ENCODE results near the gene SLC12A3.

The SLC12A3 gene

GRCh38 chr16:56860226-56861020, 4.6 kb upstream of the SLC12A3 start:
- no peak for TF ChIP-seq CTCF (IDR thresholded peaks at IDR 0.05; ENCODE audit: low read depth, low read length, missing control alignments)
- DNase-seq (ENCODE audit: low read depth), result peak; percentile 61
- H3K4me3 ChIP-seq (ENCODE audit: low read depth, low read length), result no peak overlapping the region

GRCh38 chr16:56861092-56861610, 3.9 kb upstream of the SLC12A3 start:
- no peak for TF ChIP-seq CTCF (IDR thresholded peaks at IDR 0.05; ENCODE audit: low read depth, low read length, missing control alignments)
- H3K4me3 ChIP-seq (ENCODE audit: low read depth, low read length), result no peak overlapping the region
- no peak for DNase-seq (ENCODE audit: low read depth)

- TF ChIP-seq CTCF (IDR thresholded peaks at IDR 0.05; ENCODE audit: low read depth, low read length, missing control alignments), result no peak
- H3K4me3 ChIP-seq (ENCODE audit: low read depth, low read length), result no peak overlapping the region
These were observed 3.3 kb upstream of the SLC12A3 start for GRCh38 chr16:56861756-56862155.

GRCh38 chr16:56862776-56863175, 2.2 kb upstream of the SLC12A3 start:
- no peak overlapping the region for H3K4me3 ChIP-seq (ENCODE audit: low read depth, low read length)
- DNase-seq (ENCODE audit: low read depth), result no peak
- no peak for TF ChIP-seq CTCF (IDR thresholded peaks at IDR 0.05; ENCODE audit: low read depth, low read length, missing control alignments)

More at GRCh38 chr16:56861756-56862155, 3.3 kb upstream of the SLC12A3 start:
- DNase-seq (ENCODE audit: low read depth), result no peak

- TF ChIP-seq CTCF (IDR thresholded peaks at IDR 0.05; ENCODE audit: low read depth, low read length, missing control alignments), result no peak
- no peak overlapping the region for H3K4me3 ChIP-seq (ENCODE audit: low read depth, low read length)
- no peak for DNase-seq (ENCODE audit: low read depth)
These were observed 521 bp downstream of the SLC12A3 start for GRCh38 chr16:56865394-56866062.

- H3K4me3 ChIP-seq (ENCODE audit: low read depth, low read length), result no peak overlapping the region
- TF ChIP-seq CTCF (IDR thresholded peaks at IDR 0.05; ENCODE audit: low read depth, low read length, missing control alignments), result peak; percentile 70
These were observed 2.2 kb downstream of the SLC12A3 start for GRCh38 chr16:56866955-56867830.

More at GRCh38 chr16:56866955-56867830, 2.2 kb downstream of the SLC12A3 start:
- peak; percentile 35 for DNase-seq (ENCODE audit: low read depth)
